GM19468 (cell line): ENCODE results near the gene KCNIP2.
A peak's percentile ranks its signal among the peaks of the same experiment; 100 is the strongest.

Source experiments
- ATAC-seq: cut with Tn5 transposase; IDR thresholded peaks from one replicate; pipeline ENCODE4 v1.9.1; 2021; ENCODE audit warnings: mild to moderate bottlenecking, moderate library complexity, moderate number of reproducible peaks; ENCODE audit not compliant: unreplicated experiment; ENCODE audit errors: extremely low read depth

KCNIP2 gene

GRCh38 chr10:101856626-101857025 lies 13.0 kb upstream of the KCNIP2 start:
- ATAC-seq = no peak

DNA sequence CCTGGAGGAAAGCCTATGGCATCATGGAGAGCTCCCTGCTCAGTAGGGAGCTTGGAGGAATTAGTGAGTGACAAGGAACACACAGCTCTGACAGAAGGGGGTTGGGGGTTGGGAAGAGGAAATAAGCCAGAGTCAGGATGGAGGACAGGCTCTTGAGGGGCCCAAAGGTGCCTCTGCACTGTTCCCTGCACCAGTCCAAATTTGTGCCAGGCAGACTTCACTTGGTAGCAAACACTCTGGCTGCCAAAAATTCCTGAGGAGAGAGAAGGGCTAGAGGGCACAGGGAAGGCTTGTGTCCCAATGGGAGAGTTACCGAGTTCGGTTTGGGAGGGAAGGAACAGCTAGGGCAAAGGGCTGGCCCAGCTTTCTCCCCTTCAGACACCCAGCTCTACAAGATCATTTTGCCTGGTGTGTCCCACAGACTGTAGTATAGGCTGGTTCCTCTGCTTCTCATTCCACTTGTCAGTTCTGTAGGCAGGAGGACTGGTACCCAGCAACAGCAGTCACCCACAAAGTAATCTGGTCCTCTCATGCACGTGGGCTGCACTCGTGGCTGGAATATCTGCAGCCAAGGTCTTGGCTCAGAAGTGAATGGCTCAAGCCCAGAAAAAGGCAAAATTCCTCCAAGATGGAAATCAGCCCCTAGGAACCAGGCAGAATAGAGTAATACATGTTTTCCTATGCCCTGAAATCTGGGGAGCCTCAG lies 8.0 kb upstream of the KCNIP2 start:
- ATAC-seq = no peak

GRCh38 chr10:101850749-101851148 lies 7.1 kb upstream of the KCNIP2 start:
- ATAC-seq = no peak

DNA sequence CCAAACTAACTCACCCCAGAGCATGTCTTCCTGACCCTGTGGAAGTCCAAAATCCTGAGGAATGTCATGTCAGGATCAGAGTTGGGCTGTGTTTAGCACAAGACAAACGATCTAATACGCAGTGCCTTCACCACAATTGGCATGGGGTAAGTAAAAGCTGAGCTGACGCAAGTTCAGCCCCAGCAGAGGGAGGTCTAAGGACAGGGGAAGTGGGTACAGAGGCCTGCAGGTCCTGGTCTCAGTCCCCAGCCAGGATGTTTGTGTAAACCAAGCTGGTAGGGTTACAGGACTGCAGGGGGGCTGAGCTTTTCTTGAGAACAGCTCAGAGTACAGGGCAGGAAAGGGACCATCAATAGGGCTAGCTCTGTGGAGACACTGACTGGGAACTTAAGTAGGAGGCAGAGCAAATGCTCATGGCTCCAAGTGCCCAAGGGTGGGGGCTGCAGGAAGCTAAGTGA lies 5.3 kb upstream of the KCNIP2 start:
- ATAC-seq = no peak

DNA sequence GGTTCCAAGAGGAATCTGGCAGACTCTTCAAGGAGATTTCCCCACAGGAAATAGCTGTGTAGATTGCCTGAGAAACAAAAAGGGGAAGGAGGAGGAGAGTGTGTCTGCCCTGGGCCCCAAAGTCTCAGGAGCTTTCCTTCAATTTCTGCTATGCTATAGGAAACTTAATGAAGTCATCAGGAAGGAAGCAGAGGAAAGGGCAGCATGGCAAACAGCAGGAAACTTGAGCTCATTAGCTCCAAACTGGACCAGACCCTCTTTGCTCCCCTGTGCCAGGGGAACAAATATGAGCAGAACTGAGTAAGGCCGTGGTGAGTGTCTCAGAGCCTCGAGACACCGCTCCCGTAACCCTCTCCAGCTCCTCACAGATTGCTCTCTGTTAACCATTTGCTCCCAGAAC lies 4.8 kb upstream of the KCNIP2 start:
- ATAC-seq = no peak

GRCh38 chr10:101845893-101846292 lies 2.3 kb upstream of the KCNIP2 start:
- ATAC-seq = no peak

- no peak for ATAC-seq
Observed at GRCh38 chr10:101841826-101842225, 1.8 kb downstream of the KCNIP2 start.

DNA sequence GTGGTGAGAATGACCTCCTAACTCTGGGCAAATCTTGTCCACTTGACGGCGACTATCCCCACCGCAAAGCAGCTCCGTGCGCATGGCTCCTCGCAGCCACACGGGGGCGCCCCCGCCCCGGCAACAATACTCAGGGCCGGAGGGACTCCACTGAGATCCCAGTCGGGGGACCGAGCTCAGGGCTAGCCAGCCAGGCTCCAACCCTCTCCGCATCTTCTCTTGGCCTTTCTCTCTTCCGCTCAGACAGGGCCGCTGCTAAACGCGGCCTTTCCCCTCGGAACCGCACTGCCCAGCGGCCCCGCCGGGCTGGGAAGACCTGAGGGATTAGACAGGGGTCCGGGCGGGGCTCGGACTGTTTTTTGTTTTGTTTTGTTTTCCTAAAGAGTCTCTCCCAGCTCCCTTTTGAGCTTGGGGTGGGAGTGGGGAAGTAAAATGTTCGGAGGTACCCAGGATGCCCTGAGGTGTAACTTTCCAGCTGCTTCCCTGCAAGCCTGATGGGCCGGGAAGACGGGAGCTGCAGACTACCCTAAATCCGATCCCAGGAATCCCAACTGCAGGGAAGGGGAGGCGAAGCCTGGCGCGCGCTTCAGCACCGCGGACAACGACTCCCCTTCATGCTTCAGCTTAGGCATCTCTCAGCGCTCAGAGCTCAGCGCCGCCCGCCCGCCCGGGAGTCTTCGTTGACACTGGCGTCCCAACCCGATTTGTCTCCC lies 2.7 kb downstream of the KCNIP2 start:
- ATAC-seq = peak; percentile 71

DNA sequence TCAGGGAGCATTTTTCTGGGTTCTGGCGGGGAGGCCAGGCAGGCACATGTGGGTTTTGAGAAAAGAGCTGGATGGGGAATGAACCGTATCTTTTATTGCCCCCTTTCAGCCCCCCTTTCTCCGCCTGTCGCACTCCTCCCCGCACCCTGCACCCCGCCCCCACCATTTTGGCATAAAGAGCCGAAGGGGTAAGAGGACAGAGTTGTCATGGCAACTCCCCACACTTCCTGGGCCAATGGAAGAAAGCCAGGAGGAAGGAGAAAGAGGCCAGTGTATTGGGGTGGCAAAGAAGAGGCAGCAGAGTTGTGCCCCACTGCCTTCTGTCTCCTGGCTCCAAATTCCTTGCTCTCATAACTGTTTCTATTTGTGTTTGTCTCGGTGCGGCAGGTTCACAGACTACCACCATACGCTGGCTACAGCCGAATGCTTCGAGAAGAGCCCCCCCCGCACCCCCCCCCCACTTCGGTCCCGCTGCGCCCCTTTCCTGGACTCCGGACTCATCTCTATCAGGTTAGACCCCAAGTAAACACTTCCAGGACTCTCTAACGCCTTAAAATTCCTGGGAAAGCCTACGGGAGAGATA lies 3.4 kb downstream of the KCNIP2 start:
- no peak for ATAC-seq

DNA sequence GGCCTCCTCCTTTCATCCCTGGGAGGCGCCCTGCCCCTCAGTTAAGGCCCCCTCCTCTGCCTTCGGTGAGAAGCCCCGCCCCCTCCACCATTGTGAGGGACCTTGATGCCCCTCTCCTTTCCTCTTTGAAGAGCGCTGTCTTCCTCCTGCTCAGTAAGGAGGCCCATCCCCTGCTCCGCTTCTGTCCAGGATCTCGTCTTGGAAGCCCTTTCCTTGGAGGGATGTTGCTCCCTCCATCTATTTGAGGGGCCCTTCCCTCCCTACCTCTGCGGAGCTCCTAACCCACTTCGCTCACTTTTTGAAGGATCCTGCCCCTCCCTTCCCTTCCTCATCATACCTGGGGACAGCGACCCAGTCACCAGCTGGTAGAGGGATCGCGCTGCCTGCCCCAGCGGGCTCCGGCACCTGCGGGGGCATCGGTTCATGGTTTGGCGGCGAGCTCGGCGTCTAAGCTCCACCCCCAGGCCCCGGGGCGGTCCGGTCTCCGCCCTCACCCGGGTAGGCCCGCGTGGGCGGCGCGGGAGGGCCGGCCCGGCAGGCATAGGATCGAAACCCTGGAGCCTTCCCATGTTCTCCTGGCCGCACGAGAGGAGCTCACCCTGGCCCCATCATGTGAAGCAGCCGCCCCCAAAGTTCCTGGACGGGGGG lies 4.1 kb downstream of the KCNIP2 start:
- ATAC-seq = no peak

GRCh38 chr10:101839002-101839401 lies 4.6 kb downstream of the KCNIP2 start:
- ATAC-seq = no peak

DNA sequence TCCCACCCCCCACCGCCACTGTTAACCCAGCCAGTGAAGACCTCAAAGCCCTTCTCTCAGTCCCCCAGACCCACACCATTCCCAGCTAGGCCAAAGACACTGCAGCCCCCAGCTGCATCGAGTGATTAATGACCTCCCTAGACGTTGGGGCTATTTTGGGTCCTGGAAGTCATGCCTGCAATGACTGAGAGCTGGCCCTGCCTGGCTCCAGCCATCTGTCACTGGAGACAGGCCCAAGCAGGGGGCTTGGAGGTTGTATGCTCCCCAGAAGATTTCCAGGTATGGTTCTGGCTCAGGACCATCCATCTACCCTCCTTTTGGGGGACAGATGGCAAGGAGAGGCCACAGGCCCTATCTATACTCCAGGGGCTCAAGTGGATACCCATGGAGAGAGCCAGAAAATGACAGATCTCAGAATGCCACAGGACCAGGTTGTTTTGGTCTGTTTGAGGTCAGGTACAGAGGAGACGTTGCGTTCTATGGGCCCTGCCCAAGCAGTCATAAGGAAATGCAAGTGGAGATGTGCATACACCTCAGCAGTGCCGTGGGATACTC lies 5.1 kb downstream of the KCNIP2 start:
- ATAC-seq = no peak

- ATAC-seq = no peak
Observed at GRCh38 chr10:101837748-101838147, 5.9 kb downstream of the KCNIP2 start.

DNA sequence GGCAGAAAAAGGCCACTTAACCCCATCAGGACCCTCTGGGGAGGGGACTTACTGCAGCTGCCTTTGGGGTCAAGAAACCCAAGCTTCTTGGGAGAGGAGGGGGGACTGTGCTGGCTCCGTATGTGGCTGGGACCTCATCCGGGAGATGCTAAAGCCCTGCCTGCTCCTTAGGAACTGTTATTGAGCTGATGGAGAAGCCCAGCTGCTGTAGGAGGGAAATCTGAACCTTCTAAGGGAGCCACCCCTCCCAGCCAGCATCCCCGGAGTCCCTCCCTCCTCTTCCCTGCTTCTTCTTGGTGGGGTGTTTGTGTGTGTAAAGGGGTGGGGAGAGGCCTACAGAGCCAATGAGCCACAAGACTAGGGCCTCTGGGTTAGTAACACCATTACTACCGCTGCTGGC lies 8.2 kb downstream of the KCNIP2 start:
- no peak for ATAC-seq

GRCh38 chr10:101834341-101834740 lies 9.3 kb downstream of the KCNIP2 start:
- no peak for ATAC-seq

DNA sequence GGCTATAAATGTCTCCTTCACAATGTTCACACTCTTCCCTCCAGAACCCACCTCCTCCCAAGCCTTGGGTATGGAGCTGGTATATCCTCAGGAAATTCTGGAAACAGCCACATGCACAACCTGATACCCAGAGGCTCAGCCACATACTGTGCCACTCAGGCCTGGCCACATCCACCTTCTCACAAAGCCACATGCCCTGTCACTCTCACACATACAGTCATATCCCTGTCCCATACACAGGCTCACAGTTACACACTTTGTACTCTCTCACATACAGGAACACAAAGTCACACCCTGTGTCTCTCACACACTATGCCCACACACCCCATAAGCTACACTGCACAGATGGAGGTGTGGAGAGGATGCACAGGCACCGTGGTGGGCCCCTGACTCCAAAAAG lies 10.1 kb downstream of the KCNIP2 start:
- no peak for ATAC-seq

DNA sequence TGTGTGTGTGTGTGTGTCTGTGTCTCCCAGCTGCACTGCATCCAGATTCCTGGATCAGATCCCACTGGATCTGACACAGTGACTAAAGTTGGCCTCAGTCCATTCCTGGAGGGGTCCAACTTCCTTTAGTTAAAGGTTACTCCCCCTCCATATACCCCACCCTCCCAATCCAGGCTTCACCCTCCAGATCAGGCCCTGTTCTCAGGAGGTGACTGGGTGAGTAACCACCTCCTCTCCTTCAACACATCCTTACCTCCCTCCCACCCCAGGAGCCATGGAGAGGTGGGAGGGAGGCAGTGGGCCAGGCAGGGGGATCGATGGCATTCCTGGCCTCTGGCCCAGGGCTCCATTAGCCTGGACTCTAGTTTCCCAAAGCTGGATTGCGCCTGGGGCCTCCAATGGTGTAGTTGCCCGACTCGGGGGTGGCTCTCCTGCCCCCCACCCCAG lies 11.3 kb downstream of the KCNIP2 start:
- ATAC-seq = no peak

DNA sequence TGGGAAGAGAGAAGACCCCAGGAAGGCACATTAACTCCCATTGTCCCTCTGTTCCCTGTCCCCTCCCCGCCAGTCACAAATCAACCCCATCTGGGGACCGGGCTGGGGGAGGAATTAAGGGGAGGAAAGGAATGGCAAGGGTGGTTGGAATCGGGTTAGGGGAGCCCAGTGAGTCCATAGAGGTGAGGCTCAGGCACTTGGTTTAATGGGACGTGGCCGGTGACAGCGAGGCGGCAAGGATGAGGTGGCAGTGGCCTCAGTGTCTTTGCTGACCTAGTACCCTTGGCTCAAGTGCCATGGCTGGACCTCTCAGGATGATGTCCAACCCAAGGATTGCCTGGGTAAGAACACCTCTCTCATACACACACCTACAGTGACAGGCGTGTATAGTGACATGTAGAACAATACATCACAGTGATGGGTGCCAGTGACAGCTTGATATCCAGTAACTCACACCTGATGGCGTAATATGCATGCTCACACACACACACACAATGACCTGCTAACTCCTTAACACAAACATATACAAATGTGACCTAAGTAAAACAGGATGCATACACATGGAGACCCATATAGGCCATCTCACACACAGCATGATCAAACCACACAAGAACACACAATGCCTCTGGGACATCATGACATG lies 12.3 kb downstream of the KCNIP2 start:
- ATAC-seq = no peak

GRCh38 chr10:101830322-101831168 lies 13.1 kb downstream of the KCNIP2 start:
- ATAC-seq = peak; percentile 36
